ENCODE measurements around the gene ARSB.
"Not testable (repeated sequence)": the region's sequence is repeated elsewhere in the genome, so short reads cannot be mapped to it uniquely, and the experiment has no call there.

The ARSB gene

DNA sequence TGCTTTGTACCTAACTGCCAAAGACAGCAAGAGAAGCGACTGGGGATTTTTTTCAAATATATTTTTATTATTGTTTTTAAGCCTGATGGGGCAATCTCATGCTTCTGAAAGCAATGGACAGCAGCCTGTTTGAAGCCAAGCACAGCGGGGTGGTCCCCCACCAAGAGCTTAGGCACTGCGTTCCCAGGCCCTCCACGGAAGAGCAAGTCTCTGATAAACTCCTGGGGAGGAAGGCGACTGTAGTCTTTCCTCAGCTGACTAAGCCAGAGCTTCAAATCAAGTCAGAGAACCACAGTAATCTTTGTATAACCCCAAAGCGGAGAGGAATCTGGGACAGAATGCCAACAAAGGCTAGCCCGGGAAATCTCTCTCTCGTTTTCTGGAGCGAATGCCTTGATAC is 54.4 kb downstream of the ARSB start:
- DNase-seq = no peak

GRCh38 chr5:78929833-78930232 is 55.3 kb downstream of the ARSB start:
- no peak for DNase-seq

- DNase-seq = no peak
Measured at GRCh38 chr5:78927657-78928282, 57.3 kb downstream of the ARSB start.

DNA sequence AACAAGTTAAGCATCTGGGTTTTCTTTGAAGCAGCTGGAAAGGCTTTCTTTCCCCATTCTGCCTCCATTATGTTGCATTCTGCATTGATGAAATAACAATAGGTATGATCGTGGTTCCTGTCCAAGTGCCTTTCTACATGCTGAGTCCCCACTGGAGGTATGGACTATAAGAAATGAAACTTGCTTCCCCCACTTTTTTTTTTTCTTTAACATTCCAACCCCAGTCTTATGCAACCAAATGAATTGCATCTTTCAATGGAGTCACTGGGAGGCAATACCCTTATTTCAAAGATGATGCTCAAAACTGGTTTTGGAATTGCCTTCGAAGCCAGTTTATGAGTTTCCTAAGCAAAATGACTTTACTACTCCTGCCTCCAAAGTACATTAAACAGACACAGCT is 58.9 kb downstream of the ARSB start:
- no peak for DNase-seq

- DNase-seq = no peak
Measured at GRCh38 chr5:78925129-78925876, 59.8 kb downstream of the ARSB start.

DNA sequence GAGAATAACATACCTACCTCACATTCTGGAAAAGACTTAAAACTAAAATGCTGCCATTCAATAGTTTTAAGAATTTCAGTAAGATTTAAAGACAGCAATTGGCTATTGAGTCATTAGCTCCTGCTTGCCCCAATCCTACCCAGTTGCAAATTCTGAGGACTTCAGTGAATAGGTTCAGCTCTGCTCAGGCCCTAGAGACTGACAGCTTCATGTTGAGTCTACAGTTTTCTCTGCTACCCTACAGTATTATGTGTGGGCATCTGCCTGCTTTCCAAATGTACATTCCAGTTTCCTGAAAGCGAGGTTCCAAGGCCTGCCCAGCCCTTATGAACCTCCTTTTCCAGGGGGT is 61.5 kb downstream of the ARSB start:
- DNase-seq = no peak

DNA sequence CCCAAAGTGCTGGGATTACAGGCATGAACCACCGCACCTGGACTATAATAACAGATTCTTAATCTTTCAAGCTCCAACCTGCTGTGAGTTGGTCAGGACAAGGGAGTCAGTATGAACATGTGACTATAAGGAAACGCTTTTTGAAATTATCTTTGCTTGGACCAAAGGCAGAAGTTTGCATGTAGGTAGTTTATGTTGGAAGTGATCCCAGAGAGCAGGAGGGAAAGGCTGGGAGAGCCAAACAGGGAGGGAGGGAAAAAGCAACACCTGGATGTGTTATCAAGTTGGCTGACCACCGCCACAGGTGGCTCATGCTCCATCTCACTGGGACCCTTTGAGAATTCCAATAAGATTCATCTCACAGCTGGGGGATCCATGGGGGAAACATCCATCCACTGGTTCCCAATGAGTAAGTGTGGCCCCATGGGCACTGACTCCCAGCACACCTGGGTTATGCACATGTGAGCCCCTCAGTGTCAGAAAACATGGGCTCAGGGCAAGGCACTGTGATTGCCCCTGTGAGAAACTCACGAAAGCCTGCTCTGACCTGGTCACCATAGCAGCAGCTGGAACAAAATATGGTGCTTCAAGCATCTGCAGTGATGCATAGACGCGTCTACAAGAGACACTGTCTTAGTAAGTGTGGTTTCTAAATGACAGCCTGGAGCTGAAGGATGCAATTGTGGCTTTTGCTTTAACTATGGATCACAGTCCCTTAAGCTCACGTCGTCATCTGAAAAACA is 62.1 kb downstream of the ARSB start:
- no peak for DNase-seq

- no peak for DNase-seq
Measured at GRCh38 chr5:78920604-78921003, 64.5 kb downstream of the ARSB start.

GRCh38 chr5:78919796-78920195 is 65.3 kb downstream of the ARSB start:
- no peak for DNase-seq

DNA sequence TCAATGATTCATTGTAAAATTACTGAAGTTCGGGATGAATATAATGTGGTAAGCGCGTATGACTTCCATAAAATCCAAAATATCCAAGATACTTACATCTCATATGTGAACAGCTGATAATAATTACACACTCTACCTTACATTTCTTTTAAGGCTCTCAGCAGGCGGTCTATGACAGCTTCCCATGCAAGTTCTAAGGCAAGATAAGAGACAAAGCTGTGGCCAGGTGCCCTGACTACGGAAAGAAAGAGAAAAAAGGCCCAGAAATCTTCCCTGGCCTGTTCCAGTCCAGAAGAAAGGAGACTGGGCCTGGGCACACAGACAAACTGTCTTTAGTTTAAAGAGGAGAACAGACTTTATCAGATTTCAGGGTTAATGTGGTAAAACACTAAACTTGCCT is 69.1 kb downstream of the ARSB start:
- DNase-seq = no peak

DNA sequence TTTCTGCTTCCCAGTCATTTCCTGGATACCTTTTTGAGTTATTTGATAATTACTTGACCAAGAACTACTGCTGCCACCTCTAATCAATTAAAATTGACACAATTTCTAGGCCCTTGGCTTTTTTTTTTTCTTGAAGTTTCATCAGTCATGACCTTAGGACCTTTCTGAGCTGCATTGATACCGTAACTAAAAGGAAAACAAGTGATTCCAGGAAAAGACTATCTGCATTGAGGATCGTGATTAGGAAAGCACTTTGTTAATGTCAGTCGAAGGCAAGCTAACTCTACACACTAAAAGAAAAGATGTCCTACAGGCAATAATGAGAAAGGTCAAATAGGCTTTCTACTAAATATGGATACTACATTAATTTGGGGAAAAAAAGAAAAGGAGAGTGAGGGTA is 69.9 kb downstream of the ARSB start:
- no peak for DNase-seq

DNA sequence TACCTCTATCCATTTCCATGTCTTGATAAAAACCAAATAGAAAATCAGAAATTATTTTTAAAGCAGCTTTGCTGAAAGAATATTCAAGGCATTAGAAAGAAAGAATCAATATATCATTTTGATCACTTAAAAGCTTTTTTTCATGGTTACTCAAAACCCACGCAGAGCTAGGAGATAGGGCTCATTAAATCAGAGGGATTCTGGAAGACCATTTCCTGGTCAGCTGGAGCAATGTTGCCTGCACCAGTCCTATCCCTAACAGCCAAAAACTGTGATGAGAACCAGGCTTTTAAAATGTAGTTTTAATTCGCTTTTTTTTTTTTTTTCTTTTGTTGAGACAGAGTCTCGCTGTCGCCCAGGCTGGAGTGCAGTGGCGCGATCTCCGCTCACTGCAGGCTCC is 72.3 kb downstream of the ARSB start:
- DNase-seq = peak; percentile 21

- peak; percentile 80 for DNase-seq
Measured at GRCh38 chr5:78912085-78912771, 72.9 kb downstream of the ARSB start.

DNA sequence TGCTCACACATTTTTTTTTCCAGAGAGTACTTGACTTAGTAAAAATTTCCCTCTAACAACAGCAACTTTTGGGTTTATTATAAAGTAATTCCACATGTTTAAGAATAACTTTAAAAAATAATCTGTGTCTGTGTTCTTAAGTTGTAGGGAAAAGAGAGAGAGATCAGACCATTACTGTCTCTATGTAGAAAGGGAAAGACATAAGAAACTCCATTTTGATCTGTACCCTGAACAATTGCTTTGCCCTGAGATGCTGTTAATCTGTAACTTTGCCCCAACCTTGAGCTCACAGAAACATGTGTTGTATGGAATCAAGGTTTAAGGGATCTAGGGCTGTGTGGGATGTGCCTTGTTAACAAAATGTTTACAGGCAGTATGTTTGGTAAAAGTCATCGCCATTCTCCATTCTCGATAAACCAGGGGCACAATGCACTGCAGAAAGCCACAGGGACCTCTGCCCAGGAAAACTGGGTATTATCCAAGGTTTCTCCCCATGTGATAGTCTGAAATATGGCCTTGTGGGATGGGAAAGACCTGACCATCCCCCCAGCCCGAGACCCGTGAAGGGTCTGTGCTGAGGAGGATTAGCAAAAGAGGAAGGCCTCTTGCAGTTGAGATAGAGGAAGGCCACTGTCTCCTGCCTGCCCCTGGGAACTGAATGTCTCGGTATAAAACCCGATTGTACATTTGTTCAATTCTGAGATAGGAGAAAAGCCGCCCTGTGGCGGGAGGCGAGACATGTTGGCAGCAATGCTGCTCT is 75.7 kb downstream of the ARSB start:
- not testable (repeated sequence) for DNase-seq

DNA sequence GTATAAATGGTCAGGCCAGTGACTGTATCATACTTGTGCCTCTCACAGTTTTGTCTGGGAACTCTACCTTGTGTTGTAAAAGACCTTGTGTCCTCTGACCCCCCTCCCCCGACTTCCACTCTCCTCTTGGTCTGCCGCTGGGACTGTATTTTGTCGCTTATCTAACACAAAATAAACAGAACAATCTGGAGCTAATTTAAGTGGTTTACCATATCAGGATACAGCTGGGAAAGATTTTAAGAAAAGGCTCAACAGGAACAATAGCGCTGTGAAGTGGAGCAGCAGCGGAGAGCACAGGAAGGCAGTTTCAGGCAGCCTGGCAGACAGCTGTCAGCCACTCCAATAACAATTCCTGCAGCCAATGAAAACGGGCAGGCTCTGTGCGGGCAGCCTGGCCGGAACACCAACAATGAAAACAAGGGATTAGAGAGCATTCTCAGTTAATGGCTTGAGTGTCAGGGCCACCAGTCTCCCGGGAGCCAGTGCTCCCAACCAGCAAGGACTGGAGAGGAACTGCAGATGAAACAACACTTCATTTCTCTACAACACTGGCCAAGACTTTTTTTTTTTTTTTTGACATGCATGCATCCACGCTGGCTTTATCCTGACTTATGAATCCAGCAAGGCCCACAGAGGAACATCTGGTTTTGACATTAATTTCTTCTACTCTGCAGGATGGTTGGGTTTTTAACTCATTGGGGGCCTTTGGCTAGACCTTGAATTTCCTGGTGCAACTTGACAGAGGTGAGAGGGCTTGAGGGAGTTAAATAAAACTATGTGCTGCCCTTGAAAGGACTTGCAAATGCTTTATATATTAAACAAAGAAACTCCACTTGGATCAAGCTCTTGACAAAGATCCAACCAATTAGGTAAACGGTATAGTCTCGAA is 76.7 kb downstream of the ARSB start:
- peak; percentile 95 for DNase-seq

GRCh38 chr5:78907255-78907891 is 77.7 kb downstream of the ARSB start:
- DNase-seq = no peak

- no peak for DNase-seq
Measured at GRCh38 chr5:78905084-78905938, 79.8 kb downstream of the ARSB start.

GRCh38 chr5:78903861-78904260 is 81.2 kb downstream of the ARSB start:
- no peak for DNase-seq

DNA sequence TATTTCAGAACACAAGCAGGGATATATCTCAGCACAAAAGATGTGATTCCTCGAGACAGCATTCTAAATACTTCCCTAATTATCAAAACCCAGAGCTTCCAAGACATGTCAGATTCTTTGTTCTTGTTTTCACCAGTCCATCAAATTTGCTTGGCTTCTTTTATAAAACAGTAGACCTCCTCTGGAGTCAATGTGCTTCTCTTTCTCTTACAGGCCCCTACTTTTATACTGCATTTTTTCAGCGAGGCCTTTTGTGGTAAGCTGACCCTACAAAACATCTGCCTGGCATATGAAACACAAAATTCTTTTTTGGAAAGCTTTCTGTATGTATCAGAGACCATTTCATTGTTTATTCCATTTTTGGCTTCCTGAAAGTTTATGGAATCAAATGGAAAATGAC is 81.8 kb downstream of the ARSB start:
- DNase-seq = no peak

DNA sequence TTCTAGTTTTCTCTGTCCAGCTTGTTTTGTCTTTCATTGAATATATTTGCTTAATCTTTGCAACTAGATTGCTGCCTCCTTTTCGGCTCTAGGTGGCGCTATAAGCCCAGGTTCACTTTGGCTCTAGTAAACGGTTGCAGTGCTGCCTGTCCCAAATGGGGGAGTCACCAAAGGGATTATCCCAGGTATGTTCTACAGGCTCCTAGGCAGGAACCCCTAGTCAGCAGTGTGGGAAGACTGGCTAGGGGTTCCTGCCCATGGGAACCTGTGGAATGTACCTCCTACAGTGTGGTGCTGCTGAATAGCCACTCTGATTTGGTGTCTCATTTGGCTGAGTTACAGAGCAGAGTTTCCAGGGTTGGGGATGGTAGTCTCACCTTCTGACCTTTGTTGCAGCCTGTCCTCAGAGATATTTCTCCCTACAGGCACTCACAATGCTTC is 85.2 kb downstream of the ARSB start:
- peak; percentile 40 for DNase-seq
